ENCODE results near the gene ERC2.

Gene ERC2

DNA sequence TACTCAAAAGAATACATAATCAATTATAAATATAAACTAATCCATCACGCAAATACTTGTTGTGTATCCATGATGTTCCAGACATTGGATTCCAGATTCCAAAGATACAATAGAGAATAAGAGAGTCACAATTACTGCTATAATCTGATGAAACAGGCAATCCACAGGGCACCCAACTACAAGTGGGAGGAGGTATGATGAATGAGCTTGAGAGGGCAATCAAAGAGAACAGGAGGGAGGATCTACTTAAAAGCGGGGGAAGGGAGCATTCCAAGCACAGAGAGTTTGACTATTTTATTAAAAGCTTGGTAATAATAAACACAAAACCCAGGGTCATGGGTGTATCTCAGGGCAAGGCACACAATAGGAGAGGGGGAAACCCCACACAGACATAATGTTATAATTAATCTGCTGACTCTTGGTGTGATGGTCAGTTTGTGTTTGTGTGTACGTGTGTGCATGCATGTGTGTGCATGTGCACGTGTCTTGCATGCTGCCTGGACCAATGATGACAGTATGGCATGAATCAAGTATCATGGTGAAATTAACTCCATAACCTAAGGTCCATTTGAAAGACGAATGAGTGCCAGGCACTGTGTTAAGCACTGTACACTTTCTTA, 655.8 kb downstream of the ERC2 start:
- no peak for DNase-seq

DNA sequence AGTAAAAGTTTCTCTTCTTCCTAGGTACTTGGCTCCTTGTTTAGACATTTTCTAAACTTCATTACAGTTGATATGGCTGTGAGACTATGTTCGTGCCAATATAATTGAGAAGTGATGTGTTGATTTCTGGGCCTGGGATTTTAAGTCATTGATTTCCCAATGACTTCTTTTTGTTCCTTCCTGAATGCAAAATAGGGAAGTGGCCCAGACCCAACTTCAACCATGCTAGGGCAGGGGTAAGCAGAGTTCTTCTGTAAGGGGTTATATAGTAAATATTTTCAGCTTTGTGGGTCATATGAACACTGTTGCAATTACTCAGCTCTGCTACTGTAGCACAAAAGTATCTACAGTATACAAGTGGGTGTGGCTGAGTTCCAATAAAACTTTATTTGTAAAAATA, 661.1 kb downstream of the ERC2 start:
- DNase-seq: no peak

DNA sequence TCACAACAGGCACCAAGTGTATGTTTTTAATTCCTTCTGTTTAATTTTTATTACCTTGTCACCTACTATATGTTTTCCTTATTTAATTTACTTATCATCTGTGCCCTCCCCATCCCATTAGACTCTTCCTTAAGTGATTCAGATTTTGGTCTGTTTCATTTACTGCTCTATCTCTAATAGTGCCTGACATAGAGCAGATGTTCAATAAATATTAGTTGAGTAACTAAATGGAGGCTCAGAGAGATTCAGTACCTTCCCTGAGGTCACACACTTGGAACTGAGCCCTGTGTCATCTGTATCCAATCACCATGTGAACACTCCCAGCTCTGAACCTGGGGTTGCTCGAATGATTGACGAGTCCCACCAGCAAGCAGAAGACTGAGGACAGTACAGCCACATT, 663.1 kb downstream of the ERC2 start:
- DNase-seq: no peak

DNA sequence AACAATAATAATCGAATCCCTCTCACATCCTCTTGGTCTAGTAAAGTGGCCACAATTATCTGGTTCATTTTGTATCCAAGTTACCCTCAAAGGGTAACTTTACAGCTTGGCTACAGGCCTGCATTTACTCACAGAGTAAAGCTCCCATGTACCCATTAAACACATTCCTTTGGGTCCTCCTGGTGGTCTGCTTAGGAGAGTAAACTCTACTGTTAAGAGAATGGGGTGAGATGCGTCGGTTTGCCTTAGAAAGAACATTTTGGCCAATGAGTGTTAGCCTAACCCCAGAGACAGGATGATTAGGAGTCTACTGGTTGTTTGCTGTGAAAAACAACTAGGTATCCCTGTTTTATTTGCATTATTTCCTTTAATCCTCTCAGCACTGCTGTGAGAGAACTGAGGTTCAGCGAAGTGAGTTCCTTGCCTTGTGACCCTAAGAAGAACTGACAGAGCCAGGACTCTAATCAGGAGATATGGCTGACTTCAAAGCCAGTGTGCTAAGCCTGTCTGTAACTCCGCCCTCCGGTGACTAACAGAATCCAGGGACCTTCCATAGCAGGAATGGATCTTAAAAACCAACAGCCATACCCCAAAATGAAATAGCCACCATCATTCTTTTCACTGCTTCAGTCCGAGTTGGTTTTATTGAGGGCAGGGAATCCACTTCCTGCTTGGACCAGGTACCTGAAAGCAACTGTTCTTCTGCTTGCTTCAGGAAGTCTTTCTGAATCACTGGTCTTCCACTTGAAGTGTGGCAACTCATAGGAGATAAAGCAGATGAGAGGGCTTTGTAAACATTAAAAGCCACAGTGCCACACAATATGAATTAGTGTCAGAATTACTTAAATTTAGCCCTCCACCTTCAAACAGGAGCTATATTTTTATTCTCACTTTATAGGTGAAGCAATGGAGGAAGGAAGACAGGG, 663.8 kb downstream of the ERC2 start:
- DNase-seq: no peak

DNA sequence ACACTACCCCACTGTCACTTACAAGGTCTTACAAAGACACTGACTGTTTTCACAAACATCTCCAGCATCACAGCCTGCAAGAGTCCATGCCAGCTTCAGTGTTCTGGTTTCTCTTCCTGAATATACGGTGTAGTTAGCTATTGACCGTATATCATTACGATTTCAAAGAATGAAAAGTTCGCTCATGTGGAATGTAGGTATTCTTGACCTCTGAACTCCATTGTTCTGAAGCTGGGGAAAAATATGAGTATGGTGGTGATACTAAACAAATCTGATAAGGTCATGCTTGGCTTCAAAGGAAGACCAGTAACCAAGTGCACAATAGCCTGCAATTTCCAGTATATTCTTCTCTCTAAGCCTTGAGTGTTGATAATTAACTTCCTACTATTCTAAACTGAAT, 665.5 kb downstream of the ERC2 start:
- DNase-seq: no peak

DNA sequence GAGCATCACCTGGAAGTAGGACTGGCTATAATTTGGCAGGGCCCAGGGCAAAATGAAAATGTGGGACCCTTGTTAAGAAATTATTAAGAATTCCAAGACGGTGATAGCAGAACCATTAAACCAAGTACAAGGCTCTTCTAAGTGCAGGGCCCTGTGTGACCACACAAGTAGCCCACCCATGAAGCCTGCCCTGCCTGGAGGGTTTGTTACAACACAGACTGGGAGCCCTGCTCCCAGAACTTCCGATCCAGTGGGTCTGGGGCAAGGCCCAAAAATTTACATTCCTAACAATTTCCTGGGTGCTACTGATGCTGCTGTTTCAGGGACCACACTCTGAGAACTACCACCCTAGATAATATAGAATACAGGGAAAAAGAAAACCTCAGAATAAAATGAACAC, 666.6 kb downstream of the ERC2 start:
- DNase-seq: no peak

DNA sequence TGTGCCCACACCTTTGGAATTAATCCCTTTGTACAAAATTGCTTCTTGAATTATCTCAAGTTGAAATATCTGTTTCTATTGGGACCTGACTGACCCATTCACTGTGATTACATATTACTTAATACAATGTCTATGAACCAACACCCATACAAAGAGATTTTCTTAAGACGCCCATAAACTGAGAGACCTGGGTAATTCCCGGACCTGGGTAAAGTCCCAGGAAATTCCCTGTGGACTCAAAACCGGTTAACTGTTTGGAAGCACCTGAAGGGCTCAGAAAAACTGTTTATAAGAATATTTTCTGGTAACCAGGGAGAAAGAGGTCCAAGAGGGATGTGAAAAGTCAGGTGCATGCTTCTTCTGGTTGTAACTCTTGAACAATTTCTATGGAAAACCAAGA, 667.2 kb downstream of the ERC2 start:
- DNase-seq: no peak

DNA sequence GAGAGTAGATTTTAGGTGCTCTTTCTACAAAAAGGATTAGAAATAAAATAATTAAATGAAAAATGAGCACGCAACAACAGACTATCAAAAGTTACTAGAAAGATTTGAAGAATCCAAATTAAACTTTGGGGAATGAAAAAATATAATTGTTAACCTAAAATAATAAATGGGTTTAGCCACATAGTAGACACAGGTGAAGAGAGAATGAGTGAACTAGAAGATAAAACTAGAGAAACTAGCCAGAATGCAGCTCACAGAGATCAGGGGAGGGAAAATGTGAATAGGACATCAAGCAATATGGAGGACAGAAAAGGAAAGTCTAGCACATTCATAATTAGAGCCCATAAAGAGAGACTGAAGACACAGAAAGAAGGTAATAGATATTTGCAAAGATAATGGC, 670.5 kb downstream of the ERC2 start:
- no peak for DNase-seq

DNA sequence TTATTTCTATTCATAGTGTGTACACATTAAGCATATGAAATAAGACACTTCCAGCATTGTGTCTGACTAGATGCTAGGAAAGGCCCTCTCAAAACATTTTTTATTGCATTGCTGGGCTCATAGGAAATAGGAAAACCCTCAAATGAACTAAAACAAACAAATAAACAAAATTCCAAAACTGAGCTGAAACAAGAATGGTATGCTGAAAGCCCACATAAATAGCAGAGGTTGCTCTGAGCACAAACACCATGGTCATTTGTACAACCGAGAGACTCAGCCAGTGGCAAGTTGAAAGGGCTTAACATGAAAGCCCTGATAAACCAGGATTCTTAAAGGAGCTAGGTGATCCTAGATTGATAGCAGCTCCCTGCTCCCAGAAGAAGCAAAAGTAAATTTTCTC, 671.2 kb downstream of the ERC2 start:
- no peak for DNase-seq

DNA sequence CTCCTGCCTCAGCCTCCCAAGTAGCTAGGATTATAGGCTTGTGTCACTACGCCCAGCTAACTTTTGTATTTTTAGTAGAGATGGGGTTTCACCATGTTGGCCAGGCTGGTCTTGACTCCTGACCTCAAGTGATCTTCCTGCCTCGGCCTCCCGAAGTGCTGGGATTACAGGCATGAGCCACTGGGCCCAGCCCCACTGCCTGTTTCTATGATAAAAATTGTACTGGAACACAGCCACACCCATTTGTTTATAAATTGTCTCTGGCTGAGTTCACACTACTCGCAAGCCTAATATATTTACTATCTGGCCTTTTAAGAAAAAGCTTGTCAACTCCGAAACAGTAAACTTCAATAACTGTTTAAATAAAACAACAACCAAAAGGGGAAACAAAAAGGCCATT, 671.7 kb downstream of the ERC2 start:
- DNase-seq: no peak

DNA sequence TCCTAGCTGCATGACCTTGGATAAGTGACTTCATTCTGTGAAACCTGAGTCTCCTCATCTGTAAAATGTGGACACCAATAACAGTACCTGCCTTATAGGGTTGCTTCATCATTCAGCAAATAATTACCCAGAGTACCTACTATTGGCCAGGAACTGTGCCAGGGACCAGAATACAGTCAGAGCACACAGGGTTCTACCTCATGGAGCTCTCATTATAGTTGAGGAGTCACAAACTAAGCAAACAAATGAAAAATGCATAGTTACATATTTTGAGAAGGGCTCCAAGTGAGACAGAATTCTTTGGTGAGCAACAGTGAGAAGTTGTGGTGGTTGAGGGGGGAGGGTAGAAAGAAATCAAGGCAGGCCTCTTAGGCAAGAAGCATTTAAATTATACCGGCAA, 672.5 kb downstream of the ERC2 start:
- DNase-seq: no peak

DNA sequence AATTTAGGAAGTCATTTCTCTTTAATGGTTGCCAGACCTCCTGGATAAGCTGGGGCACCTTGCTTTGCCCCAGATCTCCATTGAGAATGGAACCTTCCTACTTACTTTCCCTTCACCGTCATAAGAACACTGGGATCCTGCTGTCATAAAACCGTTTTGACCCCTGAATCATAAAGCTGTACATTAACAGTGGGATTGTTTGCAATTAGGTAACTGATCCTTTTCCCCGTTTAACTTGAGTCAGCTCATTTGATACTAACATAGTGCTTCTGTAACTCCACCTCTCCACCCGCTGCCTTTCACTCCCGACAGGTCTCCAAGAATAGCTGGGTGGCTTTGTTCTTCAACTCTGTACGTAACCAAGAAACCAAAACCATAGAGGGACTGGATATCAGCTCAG, 673.0 kb downstream of the ERC2 start:
- no peak for DNase-seq

DNA sequence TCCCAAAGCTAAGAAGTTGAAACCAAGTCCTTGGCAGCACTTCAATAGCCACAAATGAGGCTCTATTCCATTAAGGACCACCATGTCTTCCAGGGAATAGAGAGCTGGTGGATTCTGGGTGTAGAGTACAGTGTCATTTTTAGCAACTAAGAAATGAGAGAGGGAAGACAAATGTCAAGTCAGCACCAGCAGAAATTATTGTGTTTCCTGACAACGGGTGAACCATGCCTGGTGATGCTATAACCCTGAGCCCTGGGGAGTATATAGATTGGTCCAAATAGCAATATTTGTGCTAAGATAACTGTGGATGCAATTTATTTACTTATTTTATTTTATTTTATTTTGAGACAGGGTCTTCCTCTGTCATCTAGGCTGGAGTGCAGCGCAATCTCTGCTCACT, 675.5 kb downstream of the ERC2 start:
- DNase-seq: no peak

DNA sequence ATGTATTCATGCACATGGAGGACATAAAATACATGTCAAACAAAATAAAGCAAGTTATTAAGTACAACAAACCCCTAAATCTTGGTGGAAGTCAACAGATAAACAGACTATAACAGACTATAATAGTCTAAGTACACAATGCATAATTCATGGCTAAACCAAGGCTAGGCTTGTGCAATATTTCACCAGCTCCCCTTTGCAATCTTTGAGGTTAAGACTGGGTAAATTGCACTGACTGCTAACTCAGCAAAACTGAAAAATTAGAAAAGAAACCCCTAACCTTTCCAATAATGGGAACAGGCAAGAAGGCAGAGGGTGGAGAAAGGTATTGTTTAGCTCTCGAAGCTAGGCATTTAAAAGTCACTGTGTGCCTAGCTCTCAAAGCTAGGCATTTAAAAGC, 676.3 kb downstream of the ERC2 start:
- no peak for DNase-seq

DNA sequence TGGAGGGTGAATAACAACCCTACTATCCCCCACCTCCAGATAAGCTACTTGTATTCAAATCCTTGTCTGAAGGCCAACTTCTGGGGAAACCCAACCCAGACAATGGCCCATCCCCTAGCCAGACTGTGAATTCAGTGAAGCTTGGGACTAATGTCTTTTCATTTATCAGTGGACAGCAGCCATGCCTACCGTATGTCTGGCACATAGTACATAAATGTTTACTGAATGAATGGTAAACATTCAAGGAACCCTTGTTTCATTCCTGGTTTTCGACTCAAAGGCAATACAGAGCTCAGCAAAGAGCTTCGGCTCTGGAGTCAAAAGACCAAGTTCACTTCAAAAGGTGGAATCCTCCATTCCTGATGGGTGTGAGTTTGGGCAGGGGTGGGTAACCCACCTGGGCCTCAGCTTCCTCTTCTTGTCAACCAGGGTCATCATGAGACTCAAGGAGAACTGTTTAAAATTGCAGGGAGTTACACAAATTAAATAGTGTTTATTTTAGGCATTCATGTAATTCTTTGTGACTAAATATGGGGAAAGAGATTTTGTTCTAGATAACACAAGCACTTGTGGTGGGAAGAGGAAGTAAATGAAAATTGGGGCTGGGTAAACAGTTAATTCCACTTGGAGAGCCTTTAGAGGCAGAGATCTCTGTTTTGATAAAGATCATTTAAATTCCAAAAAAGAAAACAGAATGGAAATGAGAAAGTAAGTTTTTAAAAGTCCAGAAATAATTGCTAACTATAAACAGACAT, 677.5 kb downstream of the ERC2 start:
- no peak for DNase-seq

DNA sequence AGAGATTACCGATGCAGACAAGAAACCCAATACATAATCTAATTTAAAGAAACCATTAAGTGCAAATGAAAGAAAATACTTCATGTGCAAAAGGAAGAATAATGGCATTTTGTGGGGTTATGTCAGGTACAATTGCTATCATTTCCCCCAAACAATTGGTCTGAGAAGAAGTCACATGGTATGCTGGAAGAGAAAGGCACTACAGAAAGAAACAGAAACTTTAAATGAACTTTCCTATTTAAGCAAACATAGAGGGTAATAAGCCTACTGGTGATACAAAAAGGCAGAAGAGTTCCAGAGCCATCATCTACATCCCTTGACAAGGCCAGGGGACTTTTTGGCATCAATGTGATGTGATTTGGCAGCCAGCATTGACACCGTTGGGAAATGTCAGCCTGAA, 678.8 kb downstream of the ERC2 start:
- no peak for DNase-seq

DNA sequence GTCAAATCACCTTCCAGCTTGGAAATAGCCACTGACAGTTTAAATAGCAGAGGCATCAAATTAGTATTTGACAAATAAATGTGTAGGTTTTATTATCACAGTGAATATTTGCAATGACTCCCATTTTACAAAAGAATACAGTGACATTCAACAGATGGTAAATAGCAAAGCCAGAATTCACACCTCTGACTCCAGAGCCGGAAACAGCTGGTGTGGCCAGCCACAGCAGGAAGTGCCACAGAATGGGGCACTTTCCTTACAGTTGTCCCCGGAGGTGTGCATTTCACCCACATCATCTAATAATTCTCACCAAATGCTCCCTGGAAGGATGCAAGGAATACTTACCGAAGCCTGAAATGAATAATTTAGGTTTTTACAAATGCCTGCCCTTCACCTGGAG, 685.5 kb downstream of the ERC2 start:
- no peak for DNase-seq

DNA sequence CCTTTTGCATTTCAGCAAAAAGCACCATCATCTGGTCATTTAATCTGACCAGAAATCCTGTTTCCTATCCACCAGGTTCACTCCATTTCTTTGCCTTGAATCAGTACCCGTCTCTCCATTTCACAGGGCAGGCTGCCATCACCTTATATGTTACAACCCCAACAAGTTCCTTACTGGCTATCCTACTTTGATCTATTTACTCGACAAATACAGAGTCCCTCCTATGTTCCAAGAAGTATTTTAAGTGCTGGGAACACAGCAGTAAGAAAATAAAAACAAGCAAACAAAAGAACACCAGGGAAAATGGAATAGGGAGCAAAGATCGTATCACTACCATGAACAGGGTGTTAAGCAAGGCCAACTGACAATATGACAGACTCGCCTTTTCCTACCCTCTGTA, 685.9 kb downstream of the ERC2 start:
- no peak for DNase-seq

DNA sequence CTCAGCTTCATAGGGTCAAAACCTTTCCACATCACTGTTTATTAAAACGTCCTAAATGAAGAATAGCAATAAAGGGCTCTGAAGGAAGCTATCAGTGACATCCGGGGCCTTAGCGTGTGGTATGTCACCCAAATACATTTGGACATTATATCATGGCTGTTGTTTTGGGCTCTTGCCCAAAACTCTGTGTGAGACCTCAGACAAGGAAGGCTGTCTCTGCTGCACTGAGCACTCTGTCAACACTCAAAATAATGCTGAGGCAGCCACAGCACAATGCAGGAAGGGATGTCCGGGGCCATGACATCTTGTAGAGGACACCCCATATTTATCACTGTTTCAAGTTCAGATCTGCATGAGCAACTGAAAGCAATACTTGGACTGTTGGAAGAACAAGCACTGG, 687.4 kb downstream of the ERC2 start:
- DNase-seq: no peak

DNA sequence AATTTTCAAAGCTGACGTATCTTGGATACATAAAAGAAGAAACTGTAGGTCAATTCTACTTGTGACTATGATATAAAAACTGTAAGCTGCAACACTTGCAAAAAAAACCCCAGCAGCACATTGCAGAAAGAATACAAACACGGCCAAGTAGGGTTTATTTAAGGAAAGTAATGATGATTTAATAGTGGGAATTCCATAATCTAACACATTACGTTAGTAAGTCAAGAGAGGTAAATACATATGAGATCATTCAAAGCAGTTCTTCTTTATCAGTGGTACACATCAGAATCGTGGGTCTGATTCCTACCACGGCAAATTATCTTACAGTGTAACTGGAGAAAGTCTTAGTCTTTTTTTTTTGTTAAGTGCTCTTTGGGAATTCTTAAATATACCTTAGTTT, 688.7 kb downstream of the ERC2 start:
- DNase-seq: no peak

DNA sequence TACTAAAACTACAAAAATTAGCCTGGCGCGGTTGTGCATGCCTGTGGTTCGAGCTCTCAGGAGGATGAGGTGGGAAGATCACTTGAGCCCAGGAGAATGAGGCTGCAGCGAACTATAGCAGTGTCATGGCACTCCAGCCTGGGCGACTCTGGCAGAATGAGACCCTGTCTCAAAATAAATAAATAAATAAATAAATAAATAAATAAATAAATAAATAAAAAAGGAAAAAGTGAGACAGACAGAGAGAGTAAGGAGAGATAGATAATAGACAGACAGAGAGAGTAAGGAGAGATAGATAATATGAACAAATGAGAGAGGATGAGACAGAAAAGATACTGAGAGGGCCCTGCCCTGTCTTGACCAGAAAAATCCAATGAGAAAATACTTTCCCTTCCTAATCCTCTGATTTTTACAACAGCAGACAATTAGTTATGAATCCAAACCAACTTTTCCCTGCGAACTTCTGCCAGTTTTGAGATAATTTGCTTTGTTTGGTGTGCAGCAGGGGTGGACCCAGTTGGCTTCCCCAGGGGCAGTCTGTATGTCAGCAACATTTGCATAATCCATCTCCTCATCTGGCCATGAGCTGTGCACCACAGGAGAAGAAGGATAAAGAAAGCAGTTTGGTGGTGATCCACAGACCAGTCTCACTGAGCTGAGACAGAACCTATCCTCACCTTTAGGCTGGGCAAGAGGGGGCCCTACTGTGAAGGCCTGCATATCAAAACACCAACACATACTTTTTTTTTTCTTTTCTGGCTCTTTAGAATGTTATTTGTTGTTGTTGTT, 692.7 kb downstream of the ERC2 start:
- DNase-seq: no peak

DNA sequence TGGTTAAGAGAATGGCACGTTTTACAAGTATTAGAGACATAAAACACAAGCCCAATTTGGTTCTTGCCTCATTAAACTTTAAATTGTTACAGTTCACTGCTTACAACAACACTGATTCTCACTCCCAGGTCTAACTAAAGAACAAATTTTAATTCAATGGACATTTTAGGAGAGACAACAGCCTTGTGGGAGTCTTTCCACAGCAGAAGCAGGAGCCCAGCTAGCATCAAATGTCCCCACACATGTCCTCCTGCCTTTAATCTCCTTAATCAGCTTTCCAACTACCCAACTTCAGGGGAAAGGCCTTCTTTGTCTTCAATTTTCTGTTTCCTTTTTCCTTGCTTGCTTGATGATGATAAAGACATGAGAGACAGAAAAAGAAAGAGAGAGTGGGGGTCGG, 693.4 kb downstream of the ERC2 start:
- DNase-seq: no peak

DNA sequence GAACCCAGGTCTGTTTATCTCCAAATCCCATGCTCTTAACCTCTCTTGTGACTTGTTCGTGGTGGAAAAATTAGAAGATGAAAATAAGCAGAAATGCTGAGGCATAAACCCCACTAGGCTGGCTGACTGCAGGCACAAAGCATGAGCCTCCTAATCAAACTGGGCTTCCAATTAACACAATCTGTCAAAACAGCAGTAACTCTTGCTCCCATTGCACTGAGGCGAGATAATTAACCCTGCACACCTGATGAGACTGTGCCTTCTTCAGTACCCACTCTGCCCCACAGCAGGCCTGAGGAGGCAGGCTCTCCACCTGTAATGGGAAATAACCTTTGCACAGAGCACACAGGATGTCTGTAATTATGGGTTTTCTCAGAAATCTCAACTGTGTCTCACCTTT, 696.8 kb downstream of the ERC2 start:
- no peak for DNase-seq

All from CD4-positive, alpha-beta T cell treated with Interleukin-17A for 4 hours (primary cell).